CD4-positive, alpha-beta T cell treated with Interleukin-17A for 1 hour (primary cell): ENCODE measurements around the gene TTBK2.
"Not testable (repeated sequence)": the region's sequence is repeated elsewhere in the genome, so short reads cannot be mapped to it uniquely, and the experiment has no call there.

ENCODE experiments used
- DNase-seq: peaks from one replicate; pipeline ENCODE4 v3.0.0-alpha.2; 2020

TTBK2 gene

GRCh38 chr15:42920519-42921341, at the start of gene TTBK2:
Gene TTBK2 (minus strand): TSS chr15:42920778. CDS start chr15:42878617, 42,161 bp downstream.
- DNase-seq, result peak; percentile 99

DNA sequence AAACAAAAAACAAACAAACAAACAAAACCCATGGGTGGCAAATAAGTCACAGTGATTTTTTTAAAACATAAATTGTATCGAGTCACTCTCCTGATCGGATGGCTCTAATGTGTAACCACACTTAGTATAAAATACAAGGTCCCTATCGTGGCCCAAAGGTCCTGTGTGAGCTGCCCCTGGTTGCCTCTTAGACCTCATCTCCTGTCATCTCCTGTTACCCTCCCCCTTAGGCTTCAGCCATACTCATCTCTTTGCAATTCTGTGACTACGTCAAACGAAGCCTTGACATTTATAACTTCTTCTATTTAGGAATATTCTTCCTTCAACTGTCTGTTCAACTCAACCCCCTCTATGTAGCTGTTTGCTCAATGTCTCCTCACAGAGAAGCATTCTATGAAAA, 43.9 kb upstream of the TTBK2 start:
- DNase-seq, result no peak

DNA sequence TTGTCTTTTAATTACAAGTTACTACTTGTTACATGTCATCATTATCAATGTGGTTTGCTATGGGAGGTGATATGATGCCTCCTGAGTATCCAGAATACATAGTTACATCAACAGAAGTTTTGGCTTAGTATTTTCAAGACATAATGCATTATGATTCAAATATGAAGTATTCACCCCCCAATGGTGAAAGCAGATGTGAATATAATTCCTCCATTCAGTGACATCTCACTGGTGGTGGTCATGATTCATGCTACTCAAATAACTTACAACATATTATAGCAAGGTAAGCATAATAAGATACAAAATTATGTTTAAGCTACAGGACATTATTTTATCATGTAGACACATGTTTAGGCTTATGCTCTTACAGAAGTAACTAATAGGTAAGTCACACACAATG, 34.9 kb upstream of the TTBK2 start:
- no peak for DNase-seq

DNA sequence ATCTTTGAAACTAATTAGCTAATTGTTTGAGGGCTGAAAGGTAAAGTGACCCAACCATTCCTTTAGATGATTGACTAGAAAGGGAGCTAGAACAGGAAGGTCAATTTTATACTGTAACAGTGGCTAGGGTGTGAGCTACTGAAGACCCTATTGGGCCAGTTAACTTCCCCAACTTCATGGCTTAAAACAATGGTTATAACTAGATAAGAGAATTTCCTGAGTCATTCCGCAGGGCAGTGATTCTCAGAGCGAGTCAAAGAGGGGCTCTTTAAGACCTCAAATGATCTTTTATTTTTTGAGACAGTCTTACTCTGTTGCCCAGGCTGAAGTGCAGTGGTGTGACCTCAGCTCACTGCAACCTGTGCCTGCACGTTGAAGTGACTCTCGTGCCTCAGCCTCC, 33.7 kb upstream of the TTBK2 start:
- no peak for DNase-seq

DNA sequence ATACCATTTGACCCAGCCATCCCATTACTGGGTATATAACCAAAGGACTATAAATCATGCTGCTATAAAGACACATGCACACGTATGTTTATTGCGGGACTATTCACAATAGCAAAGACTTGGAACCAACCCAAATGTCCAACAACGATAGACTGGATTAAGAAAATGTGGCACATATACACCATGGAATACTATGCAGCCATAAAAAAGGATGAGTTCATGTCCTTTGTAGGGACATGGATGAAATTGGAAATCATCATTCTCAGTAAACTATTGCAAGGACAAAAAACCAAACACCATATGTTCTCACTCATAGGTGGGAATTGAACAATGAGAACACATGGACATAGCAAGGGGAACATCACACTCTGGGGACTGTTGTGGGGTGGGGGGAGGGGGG, 28.3 kb upstream of the TTBK2 start:
- not testable (repeated sequence) for DNase-seq

- no peak for DNase-seq
Measured at GRCh38 chr15:42940527-42940926, 19.9 kb upstream of the TTBK2 start.

DNA sequence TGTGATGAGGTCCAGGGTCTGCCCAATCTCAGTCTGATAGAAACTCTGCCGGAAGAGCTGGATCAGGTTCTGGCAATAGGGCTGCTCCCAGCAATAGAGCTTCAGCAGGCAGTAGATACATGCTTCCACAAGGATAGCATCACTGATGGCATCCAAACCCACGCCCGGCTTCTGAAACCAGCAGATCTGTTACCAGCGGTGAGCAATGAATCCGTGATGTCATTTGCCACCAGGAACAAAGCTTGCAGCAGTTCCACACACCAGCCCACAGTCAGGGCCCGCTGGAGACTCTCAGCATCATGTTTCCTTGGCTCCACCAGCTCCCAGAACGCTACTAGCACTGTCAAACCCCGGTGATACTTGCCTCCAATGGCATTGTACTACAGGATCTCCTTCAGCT, 19.3 kb upstream of the TTBK2 start:
- DNase-seq, result no peak

DNA sequence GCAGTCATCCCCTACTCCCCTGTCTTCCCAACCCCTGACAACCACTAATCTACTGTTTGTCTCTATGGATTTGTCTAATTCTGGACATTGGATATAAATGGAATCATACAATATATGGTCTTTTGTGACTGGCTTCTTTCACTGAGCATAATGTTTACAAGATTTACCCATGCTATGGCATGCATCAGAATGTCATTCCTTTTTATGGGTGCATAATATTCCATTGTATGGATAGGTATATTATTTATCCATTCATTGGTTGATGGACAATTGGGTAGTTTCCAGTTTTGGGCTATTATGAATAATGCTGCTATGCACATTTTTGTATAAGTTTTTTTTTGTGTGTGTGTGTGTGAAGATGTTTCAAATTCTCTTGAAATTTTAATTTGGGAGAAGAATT, 16.6 kb upstream of the TTBK2 start:
- no peak for DNase-seq

DNA sequence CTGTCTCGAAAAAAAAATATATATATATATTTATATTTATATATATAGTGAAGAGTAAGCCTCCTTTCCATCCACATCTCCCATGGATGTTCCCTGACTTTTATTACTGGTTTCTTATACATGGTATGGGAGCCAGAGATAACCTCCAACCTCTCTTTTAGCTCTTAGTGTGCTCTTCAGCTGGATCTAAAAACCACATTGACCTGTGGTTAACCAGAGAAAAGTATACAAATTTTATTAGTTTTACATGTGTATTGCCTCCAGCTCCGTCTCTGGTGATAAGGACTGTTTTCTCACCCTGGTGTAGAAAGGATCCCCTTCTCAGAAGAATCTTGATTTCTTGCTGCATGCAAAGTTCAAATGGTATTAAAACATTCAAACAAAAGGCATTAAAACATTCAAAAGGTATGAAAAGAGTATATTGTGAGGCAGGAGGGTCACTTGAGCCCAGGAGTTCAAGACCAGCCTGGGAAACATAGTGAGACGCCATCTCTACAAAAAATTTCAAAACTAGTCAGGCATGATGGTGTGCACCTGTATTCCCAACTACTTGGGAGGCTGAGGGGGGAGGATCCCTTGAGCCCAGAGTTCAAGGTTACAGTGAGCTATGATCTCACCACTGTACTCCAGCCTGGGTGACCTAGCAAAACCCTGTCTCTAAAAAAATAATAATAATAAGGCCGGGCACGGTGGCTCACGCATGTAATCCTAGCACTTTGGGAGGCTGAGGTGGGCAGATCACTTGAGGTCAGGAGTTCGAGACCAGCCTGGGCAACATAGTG, 13.5 kb upstream of the TTBK2 start:
- no peak for DNase-seq

DNA sequence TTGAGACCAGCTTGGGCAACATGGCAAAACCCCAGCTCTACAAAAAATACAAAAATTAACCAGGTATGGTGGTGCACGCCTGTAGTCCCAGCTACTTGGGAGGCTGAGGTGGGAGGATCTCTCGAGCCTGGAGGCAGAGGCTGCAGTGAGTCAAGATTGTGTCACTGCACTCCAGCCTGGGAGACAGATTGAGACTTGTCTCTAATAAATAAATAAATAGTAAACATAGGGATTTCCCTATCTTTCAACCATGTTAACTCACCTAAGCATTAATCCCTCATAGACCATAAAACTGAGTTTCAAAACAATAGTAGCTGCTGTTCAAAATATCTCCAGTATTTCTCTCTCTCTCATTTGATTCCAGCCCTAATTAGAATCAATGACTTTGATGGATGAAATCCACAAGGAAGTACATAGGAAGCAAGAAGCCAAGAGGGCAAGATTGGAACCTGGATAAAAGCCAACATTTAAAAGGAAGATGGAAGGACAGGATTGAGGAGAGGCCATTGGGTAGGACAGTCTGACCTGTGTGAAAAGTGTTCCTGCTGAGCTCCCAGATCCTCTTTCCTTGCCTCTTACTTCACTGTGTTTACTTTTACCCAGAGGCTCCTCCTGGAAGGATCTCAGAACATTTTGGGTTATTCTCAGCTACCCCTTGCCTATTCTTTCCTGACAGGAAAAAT, 12.4 kb upstream of the TTBK2 start:
- DNase-seq, result no peak

GRCh38 chr15:42931702-42932486, 11.3 kb upstream of the TTBK2 start:
- no peak for DNase-seq

DNA sequence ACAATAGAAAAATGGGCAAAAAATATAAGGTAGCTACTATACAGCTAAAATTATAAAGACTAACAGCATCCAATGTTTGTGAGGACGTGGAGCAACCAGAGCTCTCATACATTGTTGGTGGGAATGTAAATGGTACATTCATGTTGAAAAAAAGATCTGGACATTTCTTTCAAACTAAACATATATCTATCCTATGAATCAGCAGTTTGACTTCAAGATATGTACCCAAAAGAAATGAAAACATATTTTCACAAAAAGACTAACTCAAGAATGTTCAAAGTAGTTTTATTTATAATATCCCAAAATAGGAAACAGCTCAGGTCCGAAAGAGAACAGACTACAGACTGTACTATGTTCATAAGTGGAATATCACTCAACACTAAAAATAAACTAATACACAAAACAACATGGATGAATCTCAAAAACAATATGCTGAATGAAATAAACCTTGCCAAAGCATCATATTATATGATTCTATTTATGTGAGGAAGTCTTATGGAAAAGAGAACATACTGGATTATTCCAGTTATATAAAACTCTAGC, 8.8 kb upstream of the TTBK2 start:
- DNase-seq, result no peak

DNA sequence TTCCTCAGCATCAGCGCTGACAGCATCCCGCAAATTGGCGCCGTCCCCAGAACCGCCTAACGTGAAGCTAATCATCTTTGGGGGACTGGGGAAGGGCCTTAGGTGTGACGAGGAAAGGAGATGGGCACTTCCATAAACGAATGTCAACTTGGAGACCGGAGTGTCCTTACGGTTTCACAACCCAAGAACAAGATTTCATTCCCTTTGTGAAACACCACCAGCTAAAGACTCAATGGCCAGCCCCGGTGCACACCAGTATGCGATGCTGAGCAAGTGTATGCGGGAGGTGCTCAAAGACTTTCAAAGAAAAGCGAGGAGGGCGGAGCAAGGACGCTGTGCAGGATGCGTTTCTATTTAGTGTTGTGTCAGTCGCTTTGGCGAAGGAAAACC, 759 bp upstream of the TTBK2 start:
- DNase-seq, result peak; percentile 53

DNA sequence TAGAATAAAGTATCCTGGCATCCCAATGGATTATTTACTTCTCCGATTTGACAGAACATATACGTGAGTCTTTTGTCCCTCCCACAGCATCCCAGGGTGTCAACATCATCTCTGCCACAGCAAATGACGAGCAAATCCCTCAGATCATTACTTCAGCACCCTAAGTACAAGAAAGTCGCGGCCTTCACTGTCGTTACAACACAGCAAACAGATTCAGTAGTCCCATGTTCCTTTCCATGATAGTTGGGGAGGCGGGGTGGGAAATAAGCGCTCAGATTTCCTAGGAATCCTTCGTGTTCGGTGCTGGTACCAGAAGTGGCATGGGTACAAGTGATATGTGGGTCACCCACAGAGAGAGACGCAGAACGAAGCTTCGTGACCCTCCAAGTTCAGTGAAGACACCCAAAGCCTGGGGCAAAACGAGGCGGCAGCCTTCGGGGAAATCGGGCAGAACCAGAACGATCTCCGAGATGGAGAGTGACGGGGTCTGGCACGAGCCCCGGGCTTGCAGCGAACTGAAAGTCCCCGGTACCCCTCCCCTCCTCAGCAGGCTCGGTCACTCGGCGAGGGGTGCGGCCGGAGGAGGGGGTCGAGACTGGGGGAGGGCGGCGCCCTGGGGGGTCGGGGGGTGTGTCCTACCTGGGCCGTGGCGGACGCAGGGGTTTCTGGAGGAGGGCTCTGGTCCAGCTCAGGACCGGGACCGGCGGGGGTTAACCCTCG, 619 bp downstream of the TTBK2 start:
- DNase-seq, result peak; percentile 48

DNA sequence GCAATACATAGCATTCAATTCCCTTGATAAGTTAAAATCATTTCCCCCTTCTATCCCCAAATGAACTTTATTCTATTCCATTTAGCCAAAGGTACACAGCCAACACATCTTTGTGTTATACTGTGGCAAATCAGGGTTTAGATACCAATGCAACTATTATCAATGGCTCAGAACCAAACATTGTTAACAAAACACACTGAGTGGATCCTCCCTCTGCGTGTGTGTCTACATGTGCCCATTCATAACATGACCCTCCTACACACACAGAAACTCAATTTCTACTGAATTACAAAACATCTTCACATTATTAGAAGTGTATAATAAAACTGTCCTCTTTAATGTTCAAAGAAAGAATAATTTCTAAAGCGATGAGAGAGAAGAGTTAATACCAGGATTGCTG, 1.3 kb downstream of the TTBK2 start:
- no peak for DNase-seq

GRCh38 chr15:42918047-42918446, 2.5 kb downstream of the TTBK2 start:
- no peak for DNase-seq

DNA sequence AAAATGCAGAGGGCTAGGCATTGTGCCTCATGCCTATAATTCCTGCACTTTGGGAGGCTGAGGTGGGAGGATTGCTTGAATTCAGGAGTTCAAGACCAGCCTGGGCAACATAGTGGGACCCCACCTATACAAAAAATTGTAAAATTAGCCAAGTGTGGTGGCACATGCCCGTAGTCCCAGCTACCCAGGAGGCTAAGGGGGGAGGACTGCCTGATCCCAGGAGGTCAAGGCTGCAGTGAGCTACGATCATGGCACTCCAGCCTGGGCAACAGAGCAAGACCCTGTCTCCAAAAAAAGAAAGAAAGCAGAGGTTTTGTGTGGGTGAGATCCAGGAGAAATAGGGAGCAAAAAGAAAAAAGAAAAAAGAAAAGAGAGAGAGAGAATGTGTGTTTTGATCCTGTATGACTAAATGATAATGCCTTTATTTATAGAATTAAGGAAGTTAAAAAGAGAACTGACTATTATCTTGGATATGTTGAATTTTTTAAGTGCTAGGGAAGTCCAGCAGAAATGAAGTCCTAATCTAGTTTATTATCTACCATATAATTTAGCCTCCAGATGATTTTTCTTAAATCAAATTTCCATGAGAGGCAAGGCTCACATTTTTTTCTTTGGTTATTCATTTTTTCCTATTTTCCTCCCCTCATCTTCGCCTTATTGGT, 4.8 kb downstream of the TTBK2 start:
- no peak for DNase-seq

DNA sequence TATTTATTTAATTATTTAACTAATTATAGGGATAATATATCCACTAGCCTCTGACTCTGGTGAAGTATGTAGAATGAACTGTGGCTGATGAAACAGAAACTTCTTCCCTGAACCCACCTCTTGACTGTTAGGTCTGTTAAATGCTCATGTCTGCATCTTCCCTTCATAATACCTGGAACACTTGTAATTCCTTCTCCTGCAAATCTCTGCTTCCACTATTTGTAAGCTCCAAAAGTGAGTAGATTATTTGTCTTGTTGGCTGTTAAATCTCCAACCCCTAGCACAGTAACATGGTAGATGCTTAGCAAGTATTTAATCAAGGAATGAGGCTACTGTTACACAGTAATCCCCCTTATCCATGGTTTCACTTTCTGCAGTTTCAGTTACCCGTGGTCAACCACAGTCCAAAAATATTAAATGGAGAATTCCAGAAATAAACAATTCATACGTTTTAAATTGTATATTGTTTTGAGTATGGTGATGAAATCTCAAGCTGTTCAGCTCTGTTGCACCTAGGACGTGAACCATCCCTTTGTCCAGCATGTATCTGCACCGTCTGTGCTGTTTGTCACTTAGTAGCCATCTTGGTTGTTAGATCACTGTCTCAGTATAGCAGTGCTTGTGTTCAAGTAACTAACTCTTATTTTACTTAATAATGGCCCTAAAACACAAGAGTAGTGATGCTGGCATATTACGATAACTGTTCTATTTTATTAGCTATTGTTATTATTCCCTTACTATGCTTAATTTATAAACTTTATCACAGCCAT, 5.7 kb downstream of the TTBK2 start:
- DNase-seq, result no peak

- no peak for DNase-seq
Measured at GRCh38 chr15:42911058-42911592, 9.5 kb downstream of the TTBK2 start.

- no peak for DNase-seq
Measured at GRCh38 chr15:42908538-42908937, 12.0 kb downstream of the TTBK2 start.
